IMR-90 (cell line): ENCODE data around the gene ZNF76. TPM values are rescaled to one million over a fixed set of nuclear protein-coding genes. Genes with fewer than 3 reads are reported as not detected.

Source experiments
- ATAC-seq: fragments of 200-7000 bp; cut with Tn5 transposase; 2 replicates; pipeline ENCODE4 v1.9.1; 2020; ENCODE audit warnings: low read depth, mild to moderate bottlenecking, moderate library complexity
- BruUV-seq: library from RNA; stranded (reverse); fragments of 400-500 nt; replicated peaks from 2 replicates; lab custom pipeline; 2021; lab: Mats Ljungman, UMichigan
- CTCF ChIA-PET: fragments of 300-600 bp; formaldehyde crosslinking; extraction: SDS; loops from one replicate; lab custom pipeline; 2021; ENCODE audit warnings: antibody characterized with exemption; lab: Yijun Ruan, JAX
- POLR2A ChIA-PET: fragments of 300-600 bp; sonication (Branson Sonifier 250); formaldehyde crosslinking; loops from one replicate; lab custom pipeline; 2022; ENCODE audit warnings: antibody characterized with exemption; ENCODE audit not compliant: unreplicated experiment; lab: Charles Lee
- DNase-seq: peaks from one replicate; pipeline ENCODE4 v3.0.0; 2013
- H2AFZ ChIP-seq: replicated peaks from 2 replicates; pipeline ENCODE3; 2013; ENCODE audit warnings: low read length, mild to moderate bottlenecking; ENCODE audit not compliant: poor library complexity
- H2AK5ac ChIP-seq: 2 replicates; pipeline ENCODE4 v1.6.1; 2013; ENCODE audit warnings: low read depth, low read length, inconsistent platforms
- H2AK9ac ChIP-seq: replicated peaks from 2 replicates; pipeline ENCODE3; 2013; ENCODE audit warnings: mild to moderate bottlenecking, low read depth, low read length, moderate library complexity; ENCODE audit not compliant: poor library complexity
- H2BK120ac ChIP-seq: 2 replicates; pipeline ENCODE4 v1.6.1; 2013; ENCODE audit warnings: low read depth, low read length, inconsistent platforms
- H2BK15ac ChIP-seq: 3 replicates; pipeline ENCODE4 v1.6.1; 2013; ENCODE audit warnings: low read depth, low read length, inconsistent platforms
- H2BK20ac ChIP-seq: 2 replicates; pipeline ENCODE4 v1.6.1; 2013; ENCODE audit warnings: low read depth, mild to moderate bottlenecking, inconsistent platforms, low read length, moderate library complexity
- H2BK5ac ChIP-seq: 2 replicates; pipeline ENCODE4 v1.6.1; 2013; ENCODE audit warnings: mild to moderate bottlenecking, low read depth, low read length, inconsistent platforms; ENCODE audit not compliant: poor library complexity, severe bottlenecking
- H3K14ac ChIP-seq: replicated peaks from 2 replicates; pipeline ENCODE4 v1.6.1; 2013; ENCODE audit warnings: low read depth, low read length, inconsistent platforms
- H3K18ac ChIP-seq: 2 replicates; pipeline ENCODE4 v1.6.1; 2013; ENCODE audit warnings: low read depth, low read length, control low read depth
- H3K23ac ChIP-seq: 2 replicates; pipeline ENCODE4 v1.6.1; 2013; ENCODE audit warnings: low read depth, low read length, inconsistent platforms
- H3K27ac ChIP-seq: 2 replicates; pipeline ENCODE4 v1.5.1; 2013; ENCODE audit warnings: mild to moderate bottlenecking, control low read depth, low read length; ENCODE audit not compliant: insufficient read depth
- H3K27me3 ChIP-seq: 2 replicates; pipeline ENCODE4 v1.6.1; 2013; ENCODE audit warnings: low read length; ENCODE audit not compliant: control insufficient read depth, insufficient read depth
- H3K36me3 ChIP-seq: 2 replicates; pipeline ENCODE4 v1.6.1; 2013; ENCODE audit warnings: low read length, mixed read lengths; ENCODE audit not compliant: control insufficient read depth, insufficient read depth
- H3K4ac ChIP-seq: 2 replicates; pipeline ENCODE4 v1.6.1; 2013; ENCODE audit warnings: low read depth, low read length, inconsistent platforms
- H3K4me1 ChIP-seq: 2 replicates; pipeline ENCODE4 v1.6.1; 2013; ENCODE audit warnings: low read length, mixed read lengths; ENCODE audit not compliant: control insufficient read depth, insufficient read depth
- H3K4me2 ChIP-seq: 2 replicates; pipeline ENCODE4 v1.6.1; 2013; ENCODE audit warnings: low read depth, mild to moderate bottlenecking, control low read depth, low read length, moderate library complexity
- H3K4me3 ChIP-seq: 2 replicates; pipeline ENCODE4 v1.5.1; 2013; ENCODE audit warnings: low read depth, mild to moderate bottlenecking, control low read depth, low read length, moderate library complexity; ENCODE audit not compliant: insufficient read depth
- H3K56ac ChIP-seq: 2 replicates; pipeline ENCODE4 v1.6.1; 2013; ENCODE audit warnings: low read length, inconsistent platforms; ENCODE audit not compliant: insufficient read depth; ENCODE audit errors: extremely low read depth
- H3K79me1 ChIP-seq, 2 experiments: 2 replicates each; pipeline ENCODE4 v1.6.1; 2013; ENCODE audit warnings: low read length in 2 of 2, inconsistent platforms in 1 of 2, low read depth in 1 of 2
- H3K9ac ChIP-seq: 2 replicates; pipeline ENCODE4 v1.6.1; 2013; ENCODE audit warnings: low read depth, low read length, control low read depth
- H3K9me1 ChIP-seq: 2 replicates; pipeline ENCODE4 v1.6.1; 2013; ENCODE audit warnings: low read length, inconsistent platforms; ENCODE audit not compliant: insufficient read depth
- H3K9me3 ChIP-seq: 2 replicates; pipeline ENCODE4 v1.6.1; 2013; ENCODE audit warnings: low read length; ENCODE audit not compliant: control insufficient read depth, insufficient read depth
- H4K20me1 ChIP-seq: 2 replicates; pipeline ENCODE4 v1.6.1; 2013; ENCODE audit warnings: low read length, inconsistent platforms; ENCODE audit not compliant: insufficient read depth
- H4K5ac ChIP-seq: 2 replicates; pipeline ENCODE4 v1.6.1; 2013; ENCODE audit warnings: mild to moderate bottlenecking, low read depth, low read length, control low read depth
- H4K8ac ChIP-seq, 2 experiments: 2 replicates each; pipeline ENCODE4 v1.6.1; 2013; ENCODE audit warnings: low read depth in 2 of 2, low read length in 2 of 2, control low read depth in 1 of 2, inconsistent platforms in 1 of 2
- H4K91ac ChIP-seq: 2 replicates; pipeline ENCODE4 v1.6.1; 2013; ENCODE audit warnings: low read depth, low read length, inconsistent platforms; ENCODE audit not compliant: insufficient read depth
- CEBPB ChIP-seq: IDR thresholded peaks from 2 replicates; pipeline ENCODE4 v1.6.1; 2012; ENCODE audit warnings: low read depth, low read length, improper control_type of control experiment
- MXI1 ChIP-seq: IDR thresholded peaks from 2 replicates; pipeline ENCODE4 v1.6.1; 2012; ENCODE audit warnings: low read depth, mild to moderate bottlenecking, low read length, moderate library complexity, borderline replicate concordance
- SMC3 ChIP-seq: fragments of 150-350 bp; IDR thresholded peaks from 2 replicates; pipeline ENCODE4 v1.6.1; 2016; ENCODE audit warnings: low read depth, mild to moderate bottlenecking, antibody characterized with exemption, low read length, moderate library complexity
- WGBS, 2 experiments: methylation state at CpG; one replicate each; pipeline versions ENCODE4 v1.1.5 to v1.1.7; 2013; ENCODE audit warnings: missing lambda C conversion rate in 2 of 2; ENCODE audit not compliant: insufficient read length in 1 of 2; ENCODE audit errors: extremely low coverage in 2 of 2; 5-methylcytosine and 5-hydroxymethylcytosine counted together
- dilution Hi-C: fragments of 300-500 bp; cut with HindIII; formaldehyde crosslinking; loops from one replicate; pipeline ENCODE4 v1.14.3; 2018; ENCODE audit warnings: low sequenced_read_pairs; ENCODE audit not compliant: unreplicated experiment
- in situ Hi-C: fragments of 300-500 bp; cut with MboI; formaldehyde crosslinking; loops from 3 replicates; pipeline ENCODE4 v1.14.3; 2019; ENCODE audit warnings: low sequenced_read_pairs, inconsistent platforms, mixed read lengths
- intact Hi-C: fragments of 100-400 bp; cut with micrococcal nuclease; formaldehyde crosslinking; loops from 2 replicates; pipeline ENCODE4 v1.10.0; 2022
- polyA plus RNA-seq, 3 experiments: library from polyadenylated mRNA; depleted of rRNA; stranded (reverse); fragments of >200 nt; gene quantifications; 2 replicates each; pipeline ENCODE4 v1.2.3, GENCODE V29; 2012; ENCODE audit warnings: low replicate concordance in 1 of 3
- total RNA-seq: library from RNA; depleted of rRNA; stranded (reverse); fragments of >200 nt; gene quantifications from 2 replicates; pipeline ENCODE4 v1.2.3, GENCODE V29; 2012

Gene ZNF76
- total and polyA plus RNA-seq, 2 of the 4 experiments (the other 2 are of a cell fraction), result 19.9 to 21.1 TPM

DNA sequence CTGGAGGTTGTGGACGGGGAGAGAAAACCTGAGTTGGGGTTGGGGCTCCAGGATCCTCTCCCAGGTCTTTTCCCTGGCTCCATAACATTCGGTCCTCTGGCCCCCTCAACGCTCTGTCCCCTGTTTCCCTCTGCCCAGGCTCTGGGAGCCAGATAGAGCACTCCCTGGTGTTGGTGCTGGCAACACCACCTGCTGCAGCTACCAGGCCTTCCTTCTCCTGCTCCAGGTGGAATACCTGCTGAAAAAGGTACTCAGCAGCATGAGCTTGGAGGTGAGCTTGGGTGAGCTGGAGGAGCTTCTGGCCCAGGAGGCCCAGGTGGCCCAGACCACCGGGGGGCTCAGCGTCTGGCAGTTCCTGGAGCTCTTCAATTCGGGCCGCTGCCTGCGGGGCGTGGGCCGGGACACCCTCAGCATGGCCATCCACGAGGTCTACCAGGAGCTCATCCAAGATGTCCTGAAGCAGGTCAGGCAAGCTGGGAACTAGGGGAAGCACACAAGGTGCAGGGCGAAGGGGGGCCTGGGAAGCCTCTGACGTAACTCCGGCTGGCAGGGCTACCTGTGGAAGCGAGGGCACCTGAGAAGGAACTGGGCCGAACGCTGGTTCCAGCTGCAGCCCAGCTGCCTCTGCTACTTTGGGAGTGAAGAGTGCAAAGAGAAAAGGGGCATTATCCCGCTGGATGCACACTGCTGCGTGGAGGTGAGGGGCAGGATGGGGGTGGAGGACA is 52.7 kb downstream of the ZNF76 start:
- Histone ChIP-seq H2AFZ (no peak overlapping the region), H3K9me3 (no peaks in the 10 kb centered on the region), H3K9me1 (no peaks in the 10 kb centered on the region), H3K9ac (no peak overlapping the region), H3K27ac (no peak overlapping the region), H3K14ac (no peak overlapping the region), H3K56ac (no peak overlapping the region), H3K4me2 (no peak overlapping the region), H3K36me3 (no peaks in the 10 kb centered on the region), H3K18ac (no peak overlapping the region), H3K27me3 (peaks cover 18% of the 10 kb centered on the region), H3K4me1 (no peaks in the 10 kb centered on the region), H4K8ac (no peak overlapping the region), H4K20me1 (no peaks in the 10 kb centered on the region), H4K5ac (no peak overlapping the region), H2BK15ac (no peak overlapping the region), H2AK9ac (no peak overlapping the region), H2BK120ac (no peak overlapping the region), H3K4ac (no peak overlapping the region), H2BK5ac (no peak overlapping the region), H3K4me3 (no peak overlapping the region), H3K23ac (no peak overlapping the region), H2AK5ac (no peak overlapping the region), H2BK20ac (no peak overlapping the region), H3K79me1 (no peaks in the 10 kb centered on the region), H4K91ac (no peak overlapping the region)
- no TSS peak for BruUV-seq
- 92% methylated on average over 13 of the region's 19 CpGs; no CpG with 5 or more reads in 1 of the 2 experiments for WGBS, 2 experiments
- ATAC-seq (no peak), DNase-seq (no peak)
- POLR2A ChIA-PET, result no interaction called here
- intact Hi-C loops, result no loop called here
- CTCF ChIA-PET, result no interaction called here
- dilution Hi-C loops, result no loop called here
- in situ Hi-C loops, result loop anchor here (25.0 kb wide), 1 partner anchor 425 kb away; the partner anchor contains the start of gene ARMC12
- TF ChIP-seq MXI1, result no peak
- TF ChIP-seq CEBPB, result no peak
- no peak for TF ChIP-seq SMC3
